ENCODE data around the gene IPP. TPM values are rescaled to one million over a fixed set of nuclear protein-coding genes. Genes with fewer than 3 reads are reported as not detected.

The IPP gene
- total RNA-seq, 1 donor from 2014 or later: 13.3 TPM

DNA sequence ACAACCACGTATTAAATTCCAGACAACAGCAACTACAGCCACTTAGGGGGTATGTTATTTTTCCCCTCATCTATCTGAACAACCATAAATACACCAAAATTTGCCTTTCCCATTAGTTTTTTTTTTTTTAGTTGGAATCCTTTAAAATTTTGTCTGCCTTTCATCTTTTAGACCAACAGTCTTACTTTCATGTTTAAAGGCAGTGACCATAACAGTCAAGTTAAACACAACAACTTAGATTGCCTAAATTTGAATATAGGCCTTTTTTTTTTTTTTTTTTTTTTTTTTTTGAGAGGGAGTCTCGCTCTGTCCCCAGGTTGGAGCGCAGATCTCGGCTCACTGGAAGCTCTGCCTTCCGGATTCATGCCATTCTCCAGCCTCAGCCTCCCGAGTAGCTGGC lies 67.5 kb downstream of the IPP start:
- no peak overlapping the region for H3K4me3 ChIP-seq (ENCODE audit: insufficient read depth, low read depth, low read length)

DNA sequence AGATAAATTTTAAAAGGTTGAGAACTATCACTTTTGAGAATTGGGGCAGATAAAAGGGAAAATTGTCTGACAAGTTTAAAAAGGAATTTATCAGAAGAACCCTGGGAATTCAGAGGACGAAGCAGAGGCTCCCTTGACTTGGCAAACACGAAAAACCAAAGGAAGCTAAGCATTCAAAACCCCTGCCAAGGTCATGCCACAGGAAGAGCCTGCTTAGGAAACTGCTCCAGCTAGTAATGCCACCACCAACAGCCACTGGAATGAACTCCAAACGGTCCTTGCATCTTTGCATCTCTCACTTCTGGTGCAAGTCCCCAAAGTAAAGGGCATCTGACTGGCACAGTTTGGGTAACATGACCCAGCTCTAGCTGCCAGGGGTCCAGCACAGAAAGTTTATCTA lies 71.3 kb downstream of the IPP start:
- H3K4me1 ChIP-seq (ENCODE audit: insufficient read depth, low read length): peaks cover 6% of the 10 kb centered on the region
- no peaks in the 10 kb centered on the region for H3K27me3 Mint-ChIP-seq (ENCODE audit: low read depth, unreplicated experiment)
- H3K4me3 Mint-ChIP-seq (ENCODE audit: unreplicated experiment): peak overlapping the region; percentile 60
- H3K4me3 ChIP-seq (ENCODE audit: insufficient read depth, low read depth, low read length): no peak overlapping the region
- no peaks in the 10 kb centered on the region for H3K9me3 ChIP-seq (ENCODE audit: insufficient read depth, low read depth, low read length)
- TF ChIP-seq EZH2 (IDR thresholded peaks at IDR 0.05; ENCODE audit: insufficient read depth, low read length): no peak
- TF ChIP-seq CTCF (IDR thresholded peaks at IDR 0.05; ENCODE audit: insufficient read depth, low read depth, low read length): no peak
- no peaks in the 10 kb centered on the region for H3K9me3 Mint-ChIP-seq (ENCODE audit: unreplicated experiment)
- no peak overlapping the region for H2AFZ ChIP-seq (ENCODE audit: low read depth, low read length)
- H3K9ac ChIP-seq (ENCODE audit: low read length): no peak overlapping the region
- FAIRE-seq (no peak), DNase-seq (ENCODE audit: low read depth) (peak; percentile 18)
- H3K36me3 Mint-ChIP-seq (ENCODE audit: low read depth, unreplicated experiment): peaks cover 2% of the 10 kb centered on the region
- H3K27me3 ChIP-seq (ENCODE audit: insufficient read depth, low read length): no peaks in the 10 kb centered on the region
- H3K27ac Mint-ChIP-seq (ENCODE audit: unreplicated experiment): no peak overlapping the region
- H3K79me2 ChIP-seq (ENCODE audit: insufficient read depth, low read length): peaks cover 96% of the 10 kb centered on the region
- peaks cover 93% of the 10 kb centered on the region for H4K20me1 ChIP-seq (ENCODE audit: insufficient read depth, low read length)
- H3K36me3 ChIP-seq (ENCODE audit: insufficient read depth, low read length): peaks cover 3% of the 10 kb centered on the region
- no peak overlapping the region for H3K27ac ChIP-seq (ENCODE audit: low read depth, low read length)
- peaks cover 29% of the 10 kb centered on the region for H3K4me1 Mint-ChIP-seq (ENCODE audit: low read depth, unreplicated experiment)
- peak overlapping the region; percentile 39 for H3K4me2 ChIP-seq (ENCODE audit: low read length)

More for the DNA sequence above, 67.5 kb downstream of the IPP start:
- Histone ChIP-seq H4K20me1 (ENCODE audit: insufficient read depth, low read length) (peaks cover 63% of the 10 kb centered on the region), H3K36me3 (ENCODE audit: insufficient read depth, low read length) (no peaks in the 10 kb centered on the region), H3K27me3 (ENCODE audit: insufficient read depth, low read length) (no peaks in the 10 kb centered on the region), H3K79me2 (ENCODE audit: insufficient read depth, low read length) (peaks cover 84% of the 10 kb centered on the region), H2AFZ (ENCODE audit: low read depth, low read length) (no peak overlapping the region), H3K4me1 (ENCODE audit: insufficient read depth, low read length) (peaks cover 14% of the 10 kb centered on the region), H3K4me2 (ENCODE audit: low read length) (no peak overlapping the region), H3K9ac (ENCODE audit: low read length) (no peak overlapping the region), H3K9me3 (ENCODE audit: insufficient read depth, low read depth, low read length) (no peaks in the 10 kb centered on the region), H3K27ac (ENCODE audit: low read depth, low read length) (no peak overlapping the region)
- Mint-ChIP-seq H3K4me3 (ENCODE audit: unreplicated experiment) (peak overlapping the region; percentile 64), H3K27me3 (ENCODE audit: low read depth, unreplicated experiment) (no peaks in the 10 kb centered on the region), H3K9me3 (ENCODE audit: unreplicated experiment) (no peaks in the 10 kb centered on the region), H3K4me1 (ENCODE audit: low read depth, unreplicated experiment) (peaks cover 23% of the 10 kb centered on the region), H3K27ac (ENCODE audit: unreplicated experiment) (no peak overlapping the region), H3K36me3 (ENCODE audit: low read depth, unreplicated experiment) (no peaks in the 10 kb centered on the region)
- FAIRE-seq (no peak), DNase-seq (ENCODE audit: low read depth) (no peak)
- TF ChIP-seq EZH2 (IDR thresholded peaks at IDR 0.05; ENCODE audit: insufficient read depth, low read length) (no peak), CTCF (IDR thresholded peaks at IDR 0.05; ENCODE audit: insufficient read depth, low read depth, low read length) (no peak)

DNA sequence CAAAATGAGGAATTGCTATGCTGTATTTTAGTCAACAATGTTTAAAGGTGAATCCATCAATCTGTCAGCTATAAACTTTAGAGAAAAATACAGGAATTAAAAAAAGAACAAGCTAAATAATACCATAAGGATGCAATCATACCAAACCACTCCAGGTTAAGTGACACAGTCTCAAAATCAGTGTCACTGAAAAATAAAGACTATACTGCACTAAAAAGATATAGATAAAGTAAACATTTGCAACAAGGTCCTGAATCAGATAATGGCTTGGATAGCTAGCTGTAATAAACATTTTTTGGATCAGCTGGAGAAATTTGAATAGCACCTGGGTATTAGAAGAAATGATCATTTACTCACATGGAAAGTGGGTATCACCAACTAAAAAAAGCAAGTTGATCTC lies 72.0 kb downstream of the IPP start:
- Histone ChIP-seq H3K4me3 (ENCODE audit: insufficient read depth, low read depth, low read length) (no peak overlapping the region), H3K9ac (ENCODE audit: low read length) (no peak overlapping the region), H4K20me1 (ENCODE audit: insufficient read depth, low read length) (peaks cover 92% of the 10 kb centered on the region), H3K4me2 (ENCODE audit: low read length) (no peak overlapping the region), H3K79me2 (ENCODE audit: insufficient read depth, low read length) (peaks cover 96% of the 10 kb centered on the region), H3K9me3 (ENCODE audit: insufficient read depth, low read depth, low read length) (no peaks in the 10 kb centered on the region), H3K4me1 (ENCODE audit: insufficient read depth, low read length) (peaks cover 6% of the 10 kb centered on the region), H3K27me3 (ENCODE audit: insufficient read depth, low read length) (no peaks in the 10 kb centered on the region), H3K27ac (ENCODE audit: low read depth, low read length) (no peak overlapping the region), H2AFZ (ENCODE audit: low read depth, low read length) (no peak overlapping the region), H3K36me3 (ENCODE audit: insufficient read depth, low read length) (peaks cover 3% of the 10 kb centered on the region)
- Mint-ChIP-seq H3K4me3 (ENCODE audit: unreplicated experiment) (peak overlapping the region; percentile 23), H3K9me3 (ENCODE audit: unreplicated experiment) (no peaks in the 10 kb centered on the region), H3K36me3 (ENCODE audit: low read depth, unreplicated experiment) (peaks cover 2% of the 10 kb centered on the region), H3K4me1 (ENCODE audit: low read depth, unreplicated experiment) (peaks cover 34% of the 10 kb centered on the region), H3K27me3 (ENCODE audit: low read depth, unreplicated experiment) (no peaks in the 10 kb centered on the region), H3K27ac (ENCODE audit: unreplicated experiment) (no peak overlapping the region)
- FAIRE-seq (no peak), DNase-seq (ENCODE audit: low read depth) (no peak)
- no peak for TF ChIP-seq EZH2 (IDR thresholded peaks at IDR 0.05; ENCODE audit: insufficient read depth, low read length)
- TF ChIP-seq CTCF (IDR thresholded peaks at IDR 0.05; ENCODE audit: insufficient read depth, low read depth, low read length): no peak

All from astrocyte (in vitro differentiated cells and primary cell).